ENCODE measurements around the gene GATB. TPM values are rescaled to one million over a fixed set of nuclear protein-coding genes. Genes with fewer than 3 reads are reported as not detected.

The GATB gene
- total and polyA plus RNA-seq, 2 experiments from 2014 or later = 17.7 to 18.9 TPM

DNA sequence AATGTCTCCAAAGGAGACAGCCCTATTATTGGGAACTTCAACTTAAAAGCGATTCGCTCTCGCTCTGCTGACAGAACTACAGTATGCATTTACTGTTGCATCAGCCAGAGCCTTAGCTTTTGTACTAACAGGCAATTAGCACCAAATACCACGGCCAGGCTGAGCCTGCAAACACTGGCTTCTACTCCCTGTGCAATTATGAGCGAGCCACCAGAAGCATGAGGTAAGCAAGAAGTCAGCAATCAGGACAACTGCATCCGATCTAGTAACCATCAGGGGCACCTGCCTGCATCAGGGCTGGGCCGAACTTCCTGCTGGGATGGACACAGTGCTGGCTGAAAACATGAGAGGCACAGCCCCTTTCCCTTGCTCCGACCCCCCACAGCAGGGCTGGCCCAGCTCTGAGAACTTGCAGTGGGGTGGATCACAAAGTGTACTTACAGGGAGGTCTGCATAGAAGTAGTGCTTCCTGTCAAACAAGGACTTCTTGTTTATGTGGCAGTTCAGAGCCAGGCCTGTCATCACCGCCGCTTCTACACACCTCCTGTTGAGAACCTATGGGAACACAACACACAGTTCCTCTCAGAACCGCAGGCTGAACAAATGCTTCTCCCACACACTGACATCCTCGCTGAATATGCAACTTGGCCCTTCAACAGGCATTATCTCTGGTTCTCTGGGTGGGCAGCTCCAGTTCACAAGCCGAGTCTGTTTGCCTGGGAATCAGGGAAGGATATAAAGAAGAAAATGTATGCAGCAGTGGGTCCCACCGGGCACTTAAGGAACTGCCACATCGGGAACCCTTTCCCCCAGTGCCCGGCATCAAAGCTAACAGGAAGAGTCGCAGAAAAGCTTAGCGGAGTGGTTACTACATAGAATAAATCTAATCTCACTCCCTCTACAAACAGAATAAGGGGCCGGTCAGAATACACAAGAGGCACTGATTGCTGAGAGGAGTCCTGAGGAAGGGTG lies 41.5 kb downstream of the GATB start (continued):
- TF ChIP-seq ZNF114 (CRISPR knock-in tag; IDR thresholded peaks at IDR 0.05) = no peak
- no peak for TF ChIP-seq NANOG (IDR thresholded peaks at IDR 0.05; ENCODE audit: borderline replicate concordance)
- no peak for TF ChIP-seq POLR2AphosphoS5 (IDR thresholded peaks at IDR 0.05; ENCODE audit: low read depth)
- TF ChIP-seq, protein P1, sequence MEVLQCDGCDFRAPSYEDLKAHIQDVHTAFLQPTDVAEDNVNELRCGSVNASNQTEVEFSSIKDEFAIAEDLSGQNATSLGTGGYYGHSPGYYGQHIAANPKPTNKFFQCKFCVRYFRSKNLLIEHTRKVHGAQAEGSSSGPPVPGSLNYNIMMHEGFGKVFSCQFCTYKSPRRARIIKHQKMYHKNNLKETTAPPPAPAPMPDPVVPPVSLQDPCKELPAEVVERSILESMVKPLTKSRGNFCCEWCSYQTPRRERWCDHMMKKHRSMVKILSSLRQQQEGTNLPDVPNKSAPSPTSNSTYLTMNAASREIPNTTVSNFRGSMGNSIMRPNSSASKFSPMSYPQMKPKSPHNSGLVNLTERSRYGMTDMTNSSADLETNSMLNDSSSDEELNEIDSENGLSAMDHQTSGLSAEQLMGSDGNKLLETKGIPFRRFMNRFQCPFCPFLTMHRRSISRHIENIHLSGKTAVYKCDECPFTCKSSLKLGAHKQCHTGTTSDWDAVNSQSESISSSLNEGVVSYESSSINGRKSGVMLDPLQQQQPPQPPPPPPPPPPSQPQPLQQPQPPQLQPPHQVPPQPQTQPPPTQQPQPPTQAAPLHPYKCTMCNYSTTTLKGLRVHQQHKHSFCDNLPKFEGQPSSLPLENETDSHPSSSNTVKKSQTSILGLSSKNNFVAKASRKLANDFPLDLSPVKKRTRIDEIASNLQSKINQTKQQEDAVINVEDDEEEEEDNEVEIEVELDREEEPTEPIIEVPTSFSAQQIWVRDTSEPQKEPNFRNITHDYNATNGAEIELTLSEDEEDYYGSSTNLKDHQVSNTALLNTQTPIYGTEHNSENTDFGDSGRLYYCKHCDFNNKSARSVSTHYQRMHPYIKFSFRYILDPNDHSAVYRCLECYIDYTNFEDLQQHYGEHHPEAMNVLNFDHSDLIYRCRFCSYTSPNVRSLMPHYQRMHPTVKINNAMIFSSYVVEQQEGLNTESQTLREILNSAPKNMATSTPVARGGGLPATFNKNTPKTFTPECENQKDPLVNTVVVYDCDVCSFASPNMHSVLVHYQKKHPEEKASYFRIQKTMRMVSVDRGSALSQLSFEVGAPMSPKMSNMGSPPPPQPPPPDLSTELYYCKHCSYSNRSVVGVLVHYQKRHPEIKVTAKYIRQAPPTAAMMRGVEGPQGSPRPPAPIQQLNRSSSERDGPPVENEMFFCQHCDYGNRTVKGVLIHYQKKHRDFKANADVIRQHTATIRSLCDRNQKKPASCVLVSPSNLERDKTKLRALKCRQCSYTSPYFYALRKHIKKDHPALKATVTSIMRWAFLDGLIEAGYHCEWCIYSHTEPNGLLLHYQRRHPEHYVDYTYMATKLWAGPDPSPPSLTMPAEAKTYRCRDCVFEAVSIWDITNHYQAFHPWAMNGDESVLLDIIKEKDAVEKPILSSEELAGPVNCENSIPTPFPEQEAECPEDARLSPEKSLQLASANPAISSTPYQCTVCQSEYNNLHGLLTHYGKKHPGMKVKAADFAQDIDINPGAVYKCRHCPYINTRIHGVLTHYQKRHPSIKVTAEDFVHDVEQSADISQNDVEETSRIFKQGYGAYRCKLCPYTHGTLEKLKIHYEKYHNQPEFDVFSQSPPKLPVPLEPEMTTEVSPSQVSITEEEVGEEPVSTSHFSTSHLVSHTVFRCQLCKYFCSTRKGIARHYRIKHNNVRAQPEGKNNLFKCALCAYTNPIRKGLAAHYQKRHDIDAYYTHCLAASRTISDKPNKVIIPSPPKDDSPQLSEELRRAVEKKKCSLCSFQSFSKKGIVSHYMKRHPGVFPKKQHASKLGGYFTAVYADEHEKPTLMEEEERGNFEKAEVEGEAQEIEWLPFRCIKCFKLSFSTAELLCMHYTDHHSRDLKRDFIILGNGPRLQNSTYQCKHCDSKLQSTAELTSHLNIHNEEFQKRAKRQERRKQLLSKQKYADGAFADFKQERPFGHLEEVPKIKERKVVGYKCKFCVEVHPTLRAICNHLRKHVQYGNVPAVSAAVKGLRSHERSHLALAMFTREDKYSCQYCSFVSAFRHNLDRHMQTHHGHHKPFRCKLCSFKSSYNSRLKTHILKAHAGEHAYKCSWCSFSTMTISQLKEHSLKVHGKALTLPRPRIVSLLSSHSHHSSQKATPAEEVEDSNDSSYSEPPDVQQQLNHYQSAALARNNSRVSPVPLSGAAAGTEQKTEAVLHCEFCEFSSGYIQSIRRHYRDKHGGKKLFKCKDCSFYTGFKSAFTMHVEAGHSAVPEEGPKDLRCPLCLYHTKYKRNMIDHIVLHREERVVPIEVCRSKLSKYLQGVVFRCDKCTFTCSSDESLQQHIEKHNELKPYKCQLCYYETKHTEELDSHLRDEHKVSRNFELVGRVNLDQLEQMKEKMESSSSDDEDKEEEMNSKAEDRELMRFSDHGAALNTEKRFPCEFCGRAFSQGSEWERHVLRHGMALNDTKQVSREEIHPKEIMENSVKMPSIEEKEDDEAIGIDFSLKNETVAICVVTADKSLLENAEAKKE (CRISPR knock-in tag; IDR thresholded peaks at IDR 0.05) = no peak
- TF ChIP-seq JUNB (IDR thresholded peaks at IDR 0.05; ENCODE audit: unreplicated experiment) = no peak

DNA sequence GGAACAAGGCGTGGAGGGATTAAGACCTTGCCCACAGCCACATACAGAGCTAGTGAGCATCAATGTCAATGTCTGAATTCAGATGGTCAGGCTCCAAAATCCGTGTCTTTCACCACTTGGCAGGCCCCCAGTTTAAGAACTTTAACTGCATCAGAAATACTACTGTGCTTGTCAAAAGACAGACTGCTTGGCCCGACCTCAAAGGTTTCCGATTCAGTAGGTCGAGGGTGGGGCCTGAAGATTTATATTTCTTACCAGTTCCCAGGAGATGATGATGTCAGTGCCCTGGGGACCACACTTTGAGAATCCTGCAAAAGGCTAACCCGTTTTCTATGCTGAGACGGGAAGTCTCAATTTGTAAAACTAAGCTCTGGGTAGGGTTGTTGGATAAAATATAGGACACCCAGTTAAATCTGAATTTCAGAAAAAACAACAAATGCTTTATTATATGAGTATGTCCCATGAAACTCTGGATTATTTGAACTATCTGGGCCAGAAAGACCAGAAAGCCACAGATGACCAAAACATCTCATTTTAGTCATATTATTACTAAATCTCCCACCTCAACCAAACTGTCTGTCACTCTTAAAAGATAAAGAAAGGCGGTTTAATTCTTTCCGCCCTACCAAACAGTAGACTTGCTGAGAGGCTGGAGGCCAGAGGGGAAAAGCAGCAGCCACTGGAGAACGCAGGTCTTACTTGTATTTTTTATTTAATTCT lies 42.7 kb downstream of the GATB start:
- no peaks in the 10 kb centered on the region for H3F3A ChIP-seq (replicated peaks; ENCODE audit: low read depth)
- no peak overlapping the region for H3K4me3 ChIP-seq
- Mint-ChIP-seq H3K27ac (no peak overlapping the region), H3K4me3 (no peak overlapping the region), H3K4me1 (peaks cover 12% of the 10 kb centered on the region), H3K9me3 (no peaks in the 10 kb centered on the region), H3K36me3 (ENCODE audit: low read depth) (peaks cover 2% of the 10 kb centered on the region; the same call in 1 of the 3 replicates), H3K27me3 (ENCODE audit: insufficient read depth, low read depth, poor library complexity) (no peaks in the 10 kb centered on the region)
- H2AFZ ChIP-seq = no peak overlapping the region
- H3K4me2 ChIP-seq = no peak overlapping the region
- 0 out of 2 replicates have a peak, but pooled peaks cover 5% of the 10 kb centered on the region for H3K36me3 ChIP-seq (ENCODE audit: insufficient read depth)
- no peaks in the 10 kb centered on the region; the same call in 1 of the 2 replicates for H4K20me1 ChIP-seq (replicated peaks; ENCODE audit: insufficient read depth)
- no peak for DNase-seq (ENCODE audit: low spot score)
- no peak overlapping the region for H3K27ac ChIP-seq (ENCODE audit: low read depth)
- ATAC-seq = no peak
- H3K9me2 ChIP-seq (ENCODE audit: insufficient read depth) = no peaks in the 10 kb centered on the region
- H3K79me2 ChIP-seq (replicated peaks; ENCODE audit: insufficient read depth) = no peaks in the 10 kb centered on the region; the same call in 1 of the 2 replicates
- no peaks in the 10 kb centered on the region for H3K4me1 ChIP-seq (ENCODE audit: insufficient read depth)
- H3K27me3 ChIP-seq (ENCODE audit: insufficient read depth) = no peaks in the 10 kb centered on the region
- TF ChIP-seq, protein P2, sequence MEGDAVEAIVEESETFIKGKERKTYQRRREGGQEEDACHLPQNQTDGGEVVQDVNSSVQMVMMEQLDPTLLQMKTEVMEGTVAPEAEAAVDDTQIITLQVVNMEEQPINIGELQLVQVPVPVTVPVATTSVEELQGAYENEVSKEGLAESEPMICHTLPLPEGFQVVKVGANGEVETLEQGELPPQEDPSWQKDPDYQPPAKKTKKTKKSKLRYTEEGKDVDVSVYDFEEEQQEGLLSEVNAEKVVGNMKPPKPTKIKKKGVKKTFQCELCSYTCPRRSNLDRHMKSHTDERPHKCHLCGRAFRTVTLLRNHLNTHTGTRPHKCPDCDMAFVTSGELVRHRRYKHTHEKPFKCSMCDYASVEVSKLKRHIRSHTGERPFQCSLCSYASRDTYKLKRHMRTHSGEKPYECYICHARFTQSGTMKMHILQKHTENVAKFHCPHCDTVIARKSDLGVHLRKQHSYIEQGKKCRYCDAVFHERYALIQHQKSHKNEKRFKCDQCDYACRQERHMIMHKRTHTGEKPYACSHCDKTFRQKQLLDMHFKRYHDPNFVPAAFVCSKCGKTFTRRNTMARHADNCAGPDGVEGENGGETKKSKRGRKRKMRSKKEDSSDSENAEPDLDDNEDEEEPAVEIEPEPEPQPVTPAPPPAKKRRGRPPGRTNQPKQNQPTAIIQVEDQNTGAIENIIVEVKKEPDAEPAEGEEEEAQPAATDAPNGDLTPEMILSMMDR (conservative IDR thresholded peaks at IDR 0.05; ENCODE audit: low read depth in 2 of 2) = no peak
